Liver (tissue), 3 donors: Measurements from ENCODE around the gene UBA3.

Experiments
- CTCF ChIP-seq: fragments of 150-350 bp; IDR thresholded peaks from 2 replicates; pipeline ENCODE4 v1.5.1; 2017; ENCODE audit warnings: improper control_type of control experiment, low read depth, low read length; ENCODE audit not compliant: missing input control
- GABPA ChIP-seq, 2 donors: IDR thresholded peaks in 1 of 2; conservative IDR thresholded peaks in 1 of 2; 2 replicates each; pipeline ENCODE4 v1.6.1; 2016; ENCODE audit warnings: antibody characterized with exemption in 2 of 2, mild to moderate bottlenecking in 1 of 2, moderate library complexity in 1 of 2
- MAX ChIP-seq: IDR thresholded peaks from 2 replicates; pipeline ENCODE4 v1.6.1; 2016; ENCODE audit warnings: antibody characterized with exemption
- RXRA ChIP-seq, 2 donors: IDR thresholded peaks; 2 replicates each; pipeline ENCODE4 v1.6.1; 2017 to 2018; ENCODE audit warnings: antibody characterized with exemption in 2 of 2, mild to moderate bottlenecking in 1 of 2
- SP1 ChIP-seq: IDR thresholded peaks from 2 replicates; pipeline ENCODE4 v1.6.1; 2018; ENCODE audit warnings: antibody characterized with exemption, mild to moderate bottlenecking
- TAF1 ChIP-seq: conservative IDR thresholded peaks from 2 replicates; pipeline ENCODE4 v1.6.1; 2016; ENCODE audit warnings: antibody characterized with exemption, mild to moderate bottlenecking
- YY1 ChIP-seq: IDR thresholded peaks from 2 replicates; pipeline ENCODE4 v1.6.1; 2016; ENCODE audit warnings: antibody characterized with exemption, mild to moderate bottlenecking
- TF ChIP-seq, protein P1 (sequence below): IDR thresholded peaks from 2 replicates; pipeline ENCODE4 v1.6.1; 2016; ENCODE audit warnings: antibody characterized with exemption
- TF ChIP-seq, protein P2 (sequence below): IDR thresholded peaks from 2 replicates; pipeline ENCODE4 v1.6.1; 2016; ENCODE audit warnings: antibody characterized with exemption, mild to moderate bottlenecking
- donor health status: healthy.
- donor health status: healthy.

GRCh38 chr3:69020424-69020823 lies 59.7 kb downstream of the UBA3 start:
- TF ChIP-seq MAX (no peak), CTCF (no peak), RXRA (IDR thresholded peaks at IDR 0.05) (no peak), SP1 (no peak), YY1 (no peak), GABPA (IDR thresholded peaks at IDR 0.05 in 1 of 2, conservative IDR thresholded peaks at IDR 0.05 in 1 of 2) (no peak), TAF1 (no peak)
- TF ChIP-seq, protein P1, sequence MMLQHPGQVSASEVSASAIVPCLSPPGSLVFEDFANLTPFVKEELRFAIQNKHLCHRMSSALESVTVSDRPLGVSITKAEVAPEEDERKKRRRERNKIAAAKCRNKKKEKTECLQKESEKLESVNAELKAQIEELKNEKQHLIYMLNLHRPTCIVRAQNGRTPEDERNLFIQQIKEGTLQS, result no peak
- TF ChIP-seq, protein P2, sequence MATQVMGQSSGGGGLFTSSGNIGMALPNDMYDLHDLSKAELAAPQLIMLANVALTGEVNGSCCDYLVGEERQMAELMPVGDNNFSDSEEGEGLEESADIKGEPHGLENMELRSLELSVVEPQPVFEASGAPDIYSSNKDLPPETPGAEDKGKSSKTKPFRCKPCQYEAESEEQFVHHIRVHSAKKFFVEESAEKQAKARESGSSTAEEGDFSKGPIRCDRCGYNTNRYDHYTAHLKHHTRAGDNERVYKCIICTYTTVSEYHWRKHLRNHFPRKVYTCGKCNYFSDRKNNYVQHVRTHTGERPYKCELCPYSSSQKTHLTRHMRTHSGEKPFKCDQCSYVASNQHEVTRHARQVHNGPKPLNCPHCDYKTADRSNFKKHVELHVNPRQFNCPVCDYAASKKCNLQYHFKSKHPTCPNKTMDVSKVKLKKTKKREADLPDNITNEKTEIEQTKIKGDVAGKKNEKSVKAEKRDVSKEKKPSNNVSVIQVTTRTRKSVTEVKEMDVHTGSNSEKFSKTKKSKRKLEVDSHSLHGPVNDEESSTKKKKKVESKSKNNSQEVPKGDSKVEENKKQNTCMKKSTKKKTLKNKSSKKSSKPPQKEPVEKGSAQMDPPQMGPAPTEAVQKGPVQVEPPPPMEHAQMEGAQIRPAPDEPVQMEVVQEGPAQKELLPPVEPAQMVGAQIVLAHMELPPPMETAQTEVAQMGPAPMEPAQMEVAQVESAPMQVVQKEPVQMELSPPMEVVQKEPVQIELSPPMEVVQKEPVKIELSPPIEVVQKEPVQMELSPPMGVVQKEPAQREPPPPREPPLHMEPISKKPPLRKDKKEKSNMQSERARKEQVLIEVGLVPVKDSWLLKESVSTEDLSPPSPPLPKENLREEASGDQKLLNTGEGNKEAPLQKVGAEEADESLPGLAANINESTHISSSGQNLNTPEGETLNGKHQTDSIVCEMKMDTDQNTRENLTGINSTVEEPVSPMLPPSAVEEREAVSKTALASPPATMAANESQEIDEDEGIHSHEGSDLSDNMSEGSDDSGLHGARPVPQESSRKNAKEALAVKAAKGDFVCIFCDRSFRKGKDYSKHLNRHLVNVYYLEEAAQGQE, result no peak
